A673 (cell line): ENCODE results near the gene GPC6. TPM values are rescaled to one million over a fixed set of nuclear protein-coding genes. Genes with fewer than 3 reads are reported as not detected.

Experiments
- BruUV-seq: library from RNA; stranded (reverse); fragments of 400-500 nt; replicated peaks from 2 replicates; lab custom pipeline; 2021; lab: Mats Ljungman, UMichigan
- CTCF ChIA-PET: fragments of 300-600 bp; sonication (Branson Sonifier 250); formaldehyde crosslinking; loops from one replicate; lab custom pipeline; 2022; ENCODE audit warnings: antibody characterized with exemption; lab: Charles Lee
- POLR2A ChIA-PET: fragments of 300-600 bp; sonication (Branson Sonifier 250); formaldehyde crosslinking; loops from one replicate; lab custom pipeline; 2022; ENCODE audit warnings: antibody characterized with exemption; ENCODE audit not compliant: low non-redundant PET; lab: Charles Lee
- DNase-seq: peaks from one replicate; pipeline ENCODE4 v3.0.0-alpha.2; 2015; ENCODE audit warnings: low spot score
- H3K27ac ChIP-seq: fragments of 200-600 bp; sonication (generic); 2 replicates; pipeline ENCODE4 v1.5.1; 2016; ENCODE audit warnings: mixed run types, low read depth, mild to moderate bottlenecking, mixed read lengths, antibody characterized with exemption, low read length; ENCODE audit not compliant: poor library complexity, severe bottlenecking
- H3K27me3 ChIP-seq: fragments of 200-600 bp; sonication (generic); replicated peaks from 2 replicates; pipeline ENCODE4 v1.6.1; 2017; ENCODE audit warnings: mixed run types, low read depth, mild to moderate bottlenecking, mixed read lengths, antibody characterized with exemption, low read length; ENCODE audit not compliant: insufficient read depth, poor library complexity
- H3K36me3 ChIP-seq: fragments of 200-600 bp; sonication (generic); 2 replicates; pipeline ENCODE4 v1.6.1; 2016; ENCODE audit warnings: mixed run types, mild to moderate bottlenecking, mixed read lengths, antibody characterized with exemption, low read length; ENCODE audit not compliant: insufficient read depth, poor library complexity, severe bottlenecking
- H3K4me1 ChIP-seq: fragments of 200-600 bp; sonication (generic); 2 replicates; pipeline ENCODE4 v1.6.1; 2017; ENCODE audit warnings: mixed run types, mild to moderate bottlenecking, mixed read lengths, antibody characterized with exemption, low read length; ENCODE audit not compliant: insufficient read depth, poor library complexity, severe bottlenecking
- H3K4me3 ChIP-seq: fragments of 200-600 bp; sonication (generic); 2 replicates; pipeline ENCODE4 v1.5.1; 2016; ENCODE audit warnings: low read depth, mixed run types, mild to moderate bottlenecking, mixed read lengths, low read length; ENCODE audit not compliant: poor library complexity, severe bottlenecking
- H3K9me3 ChIP-seq: fragments of 200-600 bp; sonication (generic); 2 replicates; pipeline ENCODE4 v1.6.1; 2016; ENCODE audit warnings: mixed run types, low read depth, mild to moderate bottlenecking, mixed read lengths, antibody characterized with exemption, low read length; ENCODE audit not compliant: poor library complexity, severe bottlenecking
- CTCF ChIP-seq: fragments of 300-800, 200-600 bp; sonication (generic); conservative IDR thresholded peaks from 2 replicates; pipeline ENCODE4 v1.5.1; 2017; ENCODE audit warnings: low read depth, mild to moderate bottlenecking, antibody characterized with exemption, low read length, moderate library complexity, mixed read lengths
- EZH2 ChIP-seq: fragments of 200-600 bp; sonication (generic); IDR thresholded peaks from 2 replicates; pipeline ENCODE4 v1.6.1; 2017; ENCODE audit warnings: borderline replicate concordance, low read depth, mild to moderate bottlenecking, mixed read lengths, antibody characterized with exemption, low read length; ENCODE audit not compliant: poor library complexity, severe bottlenecking
- intact Hi-C: fragments of 100-400 bp; cut with micrococcal nuclease; formaldehyde crosslinking; loops from one replicate; pipeline ENCODE4 v1.10.0; 2022; ENCODE audit not compliant: unreplicated experiment
- total RNA-seq: library from RNA; stranded (reverse); gene quantifications from 2 replicates; pipeline ENCODE4 v1.2.3, GENCODE V29; 2021

Gene GPC6
- total RNA-seq, 1 experiment from 2014 or later: 23.3 TPM

- peak; percentile 95 for DNase-seq
- Histone ChIP-seq H3K4me3 (peak overlapping the region; percentile 90), H3K9me3 (no peaks in the 10 kb centered on the region), H3K27me3 (no peaks in the 10 kb centered on the region), H3K27ac (peak overlapping the region; percentile 96), H3K36me3 (no peaks in the 10 kb centered on the region), H3K4me1 (peaks cover 55% of the 10 kb centered on the region)
- TF ChIP-seq CTCF (peak; percentile 67), EZH2 (no peak)
- ChIA-PET POLR2A (no interaction called here), CTCF (interaction anchor here (1.6 kb wide), 1 partner anchor 20 kb away, joined by 4 read pairs; no protein-coding TSS in a partner anchor)
- no TSS peak for BruUV-seq
- intact Hi-C loops: loop anchor here (2.0 to 10.0 kb wide), 5 partner anchors 139 to 1134 kb away; no protein-coding TSS in a partner anchor
Observed at GRCh38 chr13:93227878-93228642, 1.5 kb downstream of the GPC6 start.

- H3K4me1 ChIP-seq: peaks cover 60% of the 10 kb centered on the region
- TF ChIP-seq CTCF (no peak), EZH2 (no peak)
- H3K27ac ChIP-seq: peak overlapping the region; percentile 96
- H3K27me3 ChIP-seq: no peaks in the 10 kb centered on the region
- H3K9me3 ChIP-seq: no peaks in the 10 kb centered on the region
- BruUV-seq: no TSS peak
- intact Hi-C loops: loop anchor here (5.0 to 10.0 kb wide), 4 partner anchors 139 to 1134 kb away; no protein-coding TSS in a partner anchor
- no peak for DNase-seq
- H3K4me3 ChIP-seq: peak overlapping the region; percentile 90
- H3K36me3 ChIP-seq: no peaks in the 10 kb centered on the region
- ChIA-PET POLR2A (no interaction called here), CTCF (interaction anchor here (1.6 kb wide), 1 partner anchor 20 kb away, joined by 4 read pairs; no protein-coding TSS in a partner anchor)
Observed at GRCh38 chr13:93228643-93228937, 2.0 kb downstream of the GPC6 start.

GRCh38 chr13:93230261-93230855 lies 3.8 kb downstream of the GPC6 start:
- ChIA-PET POLR2A (interaction anchor here (0.6 kb wide), 1 partner anchor 13 kb away, joined by 3 read pairs; no protein-coding TSS in a partner anchor), CTCF (no interaction called here)
- no peak for TF ChIP-seq EZH2
- TF ChIP-seq CTCF: no peak
- no peak for DNase-seq
- H3K27ac ChIP-seq: peak overlapping the region; percentile 96
- H3K9me3 ChIP-seq: no peaks in the 10 kb centered on the region
- peaks cover 69% of the 10 kb centered on the region for H3K4me1 ChIP-seq
- BruUV-seq: no TSS peak
- intact Hi-C loops: no loop called here
- peak overlapping the region; percentile 90 for H3K4me3 ChIP-seq
- no peaks in the 10 kb centered on the region for H3K36me3 ChIP-seq
- no peaks in the 10 kb centered on the region for H3K27me3 ChIP-seq
